ENCODE measurements around the gene ZNF630. TPM values are rescaled to one million over a fixed set of nuclear protein-coding genes. Genes with fewer than 3 reads are reported as not detected.

ZNF630 gene
- total RNA-seq, 1 donor from 2014 or later = 1.7 TPM

DNA sequence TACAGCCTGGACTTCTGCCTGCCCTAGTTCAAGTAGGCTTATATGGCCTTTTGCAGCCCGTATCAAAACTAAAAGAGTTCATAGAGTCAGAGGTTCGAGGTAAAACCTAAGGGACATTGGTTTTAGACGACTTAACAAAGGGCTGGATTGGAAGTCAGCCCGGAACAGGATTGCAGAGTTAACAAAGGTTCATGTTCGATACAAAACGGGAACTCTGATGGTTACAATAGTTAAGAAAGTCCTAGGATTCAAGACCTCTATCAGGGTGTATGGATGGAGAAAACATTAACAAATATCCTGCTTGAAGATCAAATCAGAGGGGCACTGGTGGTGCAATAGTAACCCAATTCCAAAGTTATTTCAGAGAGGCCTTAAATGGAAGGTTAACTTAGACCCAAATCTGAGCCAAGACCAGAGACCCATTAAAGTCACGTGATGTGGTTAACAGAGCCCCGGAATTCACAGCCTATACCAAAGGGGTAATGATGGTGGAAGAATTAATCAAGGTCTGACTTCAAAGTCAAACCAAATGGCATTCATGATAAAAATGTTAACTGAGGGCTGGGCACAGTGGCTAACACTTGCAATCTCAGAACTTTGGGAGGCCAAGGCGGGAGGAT lies 656 bp upstream of the ZNF630 start:
- TF ChIP-seq CTCF (IDR thresholded peaks at IDR 0.05; ENCODE audit: unreplicated experiment) = no peak
- H3K36me3 Mint-ChIP-seq (ENCODE audit: low read depth, unreplicated experiment) = peaks cover 3% of the 10 kb centered on the region
- H3K27me3 Mint-ChIP-seq (ENCODE audit: unreplicated experiment) = peaks cover 1% of the 10 kb centered on the region
- H3K27ac Mint-ChIP-seq (ENCODE audit: unreplicated experiment) = peak overlapping the region; percentile 88
- peaks cover 6% of the 10 kb centered on the region for H3K4me1 Mint-ChIP-seq (ENCODE audit: unreplicated experiment)
- DNase-seq (ENCODE audit: low spot score) = no peak
- H3K9me3 Mint-ChIP-seq (ENCODE audit: unreplicated experiment) = no peaks in the 10 kb centered on the region
- peak overlapping the region; percentile 92 for H3K4me3 Mint-ChIP-seq (ENCODE audit: unreplicated experiment)

DNA sequence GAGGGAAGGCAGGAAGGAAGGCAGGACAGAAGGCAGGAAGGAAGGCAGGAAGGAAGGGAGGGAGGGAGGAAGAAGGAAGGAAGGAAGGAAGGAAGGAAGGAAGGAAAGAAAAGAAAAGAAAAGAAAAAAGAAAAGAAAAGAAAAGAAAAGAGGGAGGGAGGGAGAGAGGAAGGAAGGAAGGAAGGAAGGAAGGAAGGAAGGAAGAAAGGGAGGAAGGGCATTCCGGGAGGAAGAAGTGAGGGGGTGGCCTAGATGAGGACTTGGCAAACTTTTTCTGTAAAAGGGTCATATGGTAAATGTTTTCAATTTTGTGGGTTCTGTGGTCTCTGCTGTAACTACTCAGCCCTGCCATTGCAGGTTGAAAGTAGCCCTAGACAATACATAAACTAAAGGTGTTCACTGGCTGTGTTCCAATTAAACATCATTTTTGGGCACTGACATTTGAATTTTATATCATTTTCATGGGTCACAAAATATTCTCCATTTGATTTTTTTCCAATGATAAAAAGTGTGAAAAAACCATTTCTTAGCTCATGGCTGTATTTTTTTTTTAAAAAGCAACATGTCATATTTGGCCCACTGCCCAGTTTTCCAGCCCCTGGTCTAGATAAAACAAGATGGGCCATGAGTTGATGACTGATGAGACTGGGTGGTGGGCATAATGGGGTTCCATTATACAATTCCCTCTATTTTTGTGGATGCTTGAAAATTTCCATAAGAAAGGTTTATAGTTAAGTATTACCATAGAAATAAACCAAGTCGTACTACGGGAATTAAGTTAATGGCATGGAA lies 3.1 kb downstream of the ZNF630 start:
- no peak overlapping the region for H3K4me3 Mint-ChIP-seq (ENCODE audit: unreplicated experiment)
- no peak for TF ChIP-seq CTCF (IDR thresholded peaks at IDR 0.05; ENCODE audit: unreplicated experiment)
- peaks cover 1% of the 10 kb centered on the region for H3K27me3 Mint-ChIP-seq (ENCODE audit: unreplicated experiment)
- DNase-seq (ENCODE audit: low spot score) = no peak
- peaks cover 6% of the 10 kb centered on the region for H3K4me1 Mint-ChIP-seq (ENCODE audit: unreplicated experiment)
- H3K36me3 Mint-ChIP-seq (ENCODE audit: low read depth, unreplicated experiment) = peaks cover 3% of the 10 kb centered on the region
- H3K9me3 Mint-ChIP-seq (ENCODE audit: unreplicated experiment) = no peaks in the 10 kb centered on the region
- no peak overlapping the region for H3K27ac Mint-ChIP-seq (ENCODE audit: unreplicated experiment)

DNA sequence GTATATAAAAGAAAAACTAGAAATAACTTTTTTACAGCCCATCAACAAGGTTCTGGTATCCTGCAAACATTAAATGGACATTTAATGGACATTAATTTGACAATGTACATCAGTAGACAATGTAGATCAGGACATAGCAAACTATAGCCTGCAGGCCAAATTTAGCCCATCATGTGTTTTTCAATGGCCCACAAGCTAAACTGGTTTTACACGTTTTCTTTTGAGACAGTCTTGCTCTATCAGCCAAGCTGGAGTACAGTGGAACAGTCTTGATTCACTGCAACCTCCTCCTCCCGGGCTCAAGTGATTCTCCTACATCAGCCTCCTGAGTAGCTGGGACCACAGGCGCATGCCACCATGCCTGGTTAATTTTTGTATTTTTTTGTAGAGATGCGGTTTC lies 7.2 kb downstream of the ZNF630 start:
- no peak overlapping the region for H3K4me3 Mint-ChIP-seq (ENCODE audit: unreplicated experiment)
- peaks cover 29% of the 10 kb centered on the region for H3K36me3 Mint-ChIP-seq (ENCODE audit: low read depth, unreplicated experiment)
- H3K27ac Mint-ChIP-seq (ENCODE audit: unreplicated experiment) = no peak overlapping the region
- peaks cover 1% of the 10 kb centered on the region for H3K27me3 Mint-ChIP-seq (ENCODE audit: unreplicated experiment)
- H3K4me1 Mint-ChIP-seq (ENCODE audit: unreplicated experiment) = no peaks in the 10 kb centered on the region
- no peaks in the 10 kb centered on the region for H3K9me3 Mint-ChIP-seq (ENCODE audit: unreplicated experiment)
- no peak for DNase-seq (ENCODE audit: low spot score)
- TF ChIP-seq CTCF (IDR thresholded peaks at IDR 0.05; ENCODE audit: unreplicated experiment) = no peak

DNA sequence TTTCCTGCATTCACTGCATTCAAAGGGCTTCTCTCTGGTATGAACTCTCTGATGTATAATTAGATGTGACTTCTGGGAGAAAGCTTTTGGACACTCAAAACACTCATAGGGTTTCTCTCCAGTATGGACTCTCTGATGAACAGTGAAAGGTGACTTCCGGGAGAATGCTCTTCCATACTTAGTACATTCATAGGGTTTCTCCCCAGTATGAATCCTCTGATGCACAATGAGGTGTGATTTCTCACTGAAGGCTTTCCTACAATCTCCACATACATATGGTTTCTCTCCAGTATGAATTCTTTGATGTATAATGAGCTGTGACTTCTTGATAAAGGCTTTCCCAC lies 12.2 kb downstream of the ZNF630 start:
- no peaks in the 10 kb centered on the region for H3K9me3 Mint-ChIP-seq (ENCODE audit: unreplicated experiment)

More for the DNA sequence above, 12.2 kb downstream of the ZNF630 start:
- DNase-seq (ENCODE audit: low spot score) = no peak
- no peaks in the 10 kb centered on the region for H3K4me1 Mint-ChIP-seq (ENCODE audit: unreplicated experiment)
- H3K36me3 Mint-ChIP-seq (ENCODE audit: low read depth, unreplicated experiment) = peaks cover 35% of the 10 kb centered on the region
- H3K27ac Mint-ChIP-seq (ENCODE audit: unreplicated experiment) = no peak overlapping the region
- no peak overlapping the region for H3K4me3 Mint-ChIP-seq (ENCODE audit: unreplicated experiment)
- no peak for TF ChIP-seq CTCF (IDR thresholded peaks at IDR 0.05; ENCODE audit: unreplicated experiment)
- H3K27me3 Mint-ChIP-seq (ENCODE audit: unreplicated experiment) = no peaks in the 10 kb centered on the region
